ENCODE results near the gene HSD17B11.
"Not testable (repeated sequence)": the region's sequence is repeated elsewhere in the genome, so short reads cannot be mapped to it uniquely, and the experiment has no call there.

The HSD17B11 gene

GRCh38 chr4:87420276-87420830, 29.4 kb upstream of the HSD17B11 start:
- peaks cover 12% of the 10 kb centered on the region for H3K9me3 ChIP-seq (ENCODE audit: severe bottlenecking)
- H3K36me3 ChIP-seq, result no peaks in the 10 kb centered on the region
- H3K4me3 ChIP-seq (ENCODE audit: low read depth, low read length), result no peak overlapping the region
- no peak overlapping the region for H3K27ac ChIP-seq
- H3K27me3 ChIP-seq (ENCODE audit: insufficient read depth, low read depth, severe bottlenecking), result no peaks in the 10 kb centered on the region
- no peak for TF ChIP-seq CTCF (IDR thresholded peaks at IDR 0.05; ENCODE audit: low read depth, low read length)
- no peak for DNase-seq

DNA sequence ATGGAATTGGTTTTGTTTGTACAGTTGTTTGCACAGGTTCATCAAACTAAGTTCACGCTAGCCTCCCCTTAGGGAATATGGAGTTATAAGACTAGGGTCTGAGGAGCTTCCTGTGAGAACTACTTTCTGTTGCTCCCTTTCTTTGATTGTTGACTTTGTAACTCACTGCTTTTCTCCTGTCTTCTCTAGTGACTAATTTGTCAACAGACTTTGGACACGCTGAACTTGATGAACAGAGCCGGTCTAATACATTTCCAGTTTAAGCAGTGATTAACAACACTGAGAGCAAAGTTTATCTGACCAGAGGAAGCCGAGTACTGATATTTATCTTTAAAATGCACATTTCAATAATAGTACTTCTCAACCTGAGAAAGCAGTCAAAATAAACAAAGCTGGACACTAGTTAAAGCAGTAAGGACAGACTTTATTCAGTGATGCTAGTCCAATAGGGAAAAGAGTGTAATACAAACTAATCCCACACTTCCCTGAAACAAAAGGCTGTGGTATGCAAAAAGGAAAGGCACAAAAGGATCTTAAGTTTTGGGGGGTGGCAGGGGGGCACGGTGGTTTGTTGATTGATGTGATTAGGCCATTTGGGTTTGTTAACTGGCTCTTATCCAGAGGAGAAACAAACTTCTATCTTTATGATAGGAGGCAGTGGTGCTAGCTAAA, 28.7 kb upstream of the HSD17B11 start:
- no peak for TF ChIP-seq CTCF (IDR thresholded peaks at IDR 0.05; ENCODE audit: low read depth, low read length)
- H3K9me3 ChIP-seq (ENCODE audit: severe bottlenecking), result peaks cover 12% of the 10 kb centered on the region
- no peak overlapping the region for H3K27ac ChIP-seq
- H3K36me3 ChIP-seq, result no peaks in the 10 kb centered on the region
- no peak for DNase-seq
- H3K4me3 ChIP-seq (ENCODE audit: low read depth, low read length), result no peak overlapping the region
- no peaks in the 10 kb centered on the region for H3K27me3 ChIP-seq (ENCODE audit: insufficient read depth, low read depth, severe bottlenecking)

GRCh38 chr4:87418410-87418809, 27.4 kb upstream of the HSD17B11 start:
- not testable (repeated sequence) for DNase-seq; H3K27ac ChIP-seq; H3K27me3 ChIP-seq (ENCODE audit: insufficient read depth, low read depth, severe bottlenecking); H3K4me3 ChIP-seq (ENCODE audit: low read depth, low read length); H3K36me3 ChIP-seq
- H3K9me3 ChIP-seq (ENCODE audit: severe bottlenecking), result peaks cover 18% of the 10 kb centered on the region

DNA sequence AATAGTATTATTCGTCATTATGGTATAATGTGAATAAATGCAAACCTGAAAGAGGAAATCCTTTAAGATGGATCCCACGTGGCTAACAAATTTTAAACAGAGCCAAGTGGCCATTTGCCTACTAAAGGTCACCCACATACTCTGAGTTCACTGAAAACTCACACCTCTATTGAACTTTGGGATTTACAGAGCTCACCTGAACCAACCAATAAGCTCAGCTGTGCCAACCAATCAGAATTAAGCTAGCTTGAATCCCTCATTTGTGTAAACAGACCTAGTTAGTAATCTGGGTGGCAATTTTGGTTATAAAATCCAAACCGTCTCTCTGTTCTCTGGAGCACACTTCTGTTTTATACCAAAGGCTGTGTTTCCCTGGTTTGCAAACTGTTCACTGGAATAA, 26.0 kb upstream of the HSD17B11 start:
- Histone ChIP-seq H3K9me3 (ENCODE audit: severe bottlenecking) (peaks cover 17% of the 10 kb centered on the region), H3K27ac (no peak overlapping the region), H3K27me3 (ENCODE audit: insufficient read depth, low read depth, severe bottlenecking) (no peaks in the 10 kb centered on the region), H3K4me3 (ENCODE audit: low read depth, low read length) (no peak overlapping the region), H3K36me3 (no peaks in the 10 kb centered on the region)
- no peak for TF ChIP-seq CTCF (IDR thresholded peaks at IDR 0.05; ENCODE audit: low read depth, low read length)
- DNase-seq, result no peak

GRCh38 chr4:87414816-87415215, 23.8 kb upstream of the HSD17B11 start:
- Histone ChIP-seq H3K27ac (no peak overlapping the region), H3K27me3 (ENCODE audit: insufficient read depth, low read depth, severe bottlenecking) (no peaks in the 10 kb centered on the region), H3K4me3 (ENCODE audit: low read depth, low read length) (no peak overlapping the region), H3K9me3 (ENCODE audit: severe bottlenecking) (peaks cover 16% of the 10 kb centered on the region), H3K36me3 (no peaks in the 10 kb centered on the region)
- TF ChIP-seq CTCF (IDR thresholded peaks at IDR 0.05; ENCODE audit: low read depth, low read length), result no peak
- DNase-seq, result no peak

GRCh38 chr4:87410679-87411078, 19.7 kb upstream of the HSD17B11 start:
- TF ChIP-seq CTCF (IDR thresholded peaks at IDR 0.05; ENCODE audit: low read depth, low read length), result no peak
- DNase-seq, result no peak
- Histone ChIP-seq H3K27ac (no peak overlapping the region), H3K36me3 (no peaks in the 10 kb centered on the region), H3K27me3 (ENCODE audit: insufficient read depth, low read depth, severe bottlenecking) (no peaks in the 10 kb centered on the region), H3K4me3 (ENCODE audit: low read depth, low read length) (no peak overlapping the region), H3K9me3 (ENCODE audit: severe bottlenecking) (peaks cover 6% of the 10 kb centered on the region)
